HG02885 (cell line): Measurements from ENCODE around the gene GPATCH2.
"Not testable (repeated sequence)": the region's sequence is repeated elsewhere in the genome, so short reads cannot be mapped to it uniquely, and the experiment has no call there.

Source experiments
- ATAC-seq: cut with Tn5 transposase; IDR thresholded peaks from one replicate; pipeline ENCODE4 v1.9.1; 2021; ENCODE audit warnings: mild to moderate bottlenecking; ENCODE audit not compliant: unreplicated experiment, poor library complexity

The GPATCH2 gene

DNA sequence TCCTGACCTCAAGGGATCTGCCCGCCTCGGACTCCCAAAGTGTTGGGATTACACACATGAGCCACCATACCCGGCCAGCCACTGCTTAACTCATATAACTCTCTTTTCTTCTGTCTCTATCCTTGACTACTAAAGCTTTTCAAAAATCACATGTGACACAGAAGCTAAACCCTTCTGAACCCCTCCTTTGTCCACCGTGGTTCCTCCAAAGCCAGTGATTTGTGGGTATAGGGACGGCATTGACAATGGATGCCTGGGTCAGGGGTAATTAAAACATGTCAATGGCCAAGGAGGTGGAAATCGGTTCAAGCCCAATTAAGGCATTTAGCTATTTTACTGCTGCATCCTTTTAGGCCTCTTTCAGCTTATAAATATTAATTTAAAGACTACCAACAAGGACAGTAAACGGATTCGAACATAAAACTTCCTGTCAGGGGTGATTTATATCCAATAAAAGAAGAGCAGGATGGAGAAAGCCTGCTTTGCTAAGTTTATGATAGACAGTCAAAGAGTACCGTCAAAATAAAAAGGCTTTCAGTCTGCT is 242.3 kb downstream of the GPATCH2 start:
- ATAC-seq = no peak

DNA sequence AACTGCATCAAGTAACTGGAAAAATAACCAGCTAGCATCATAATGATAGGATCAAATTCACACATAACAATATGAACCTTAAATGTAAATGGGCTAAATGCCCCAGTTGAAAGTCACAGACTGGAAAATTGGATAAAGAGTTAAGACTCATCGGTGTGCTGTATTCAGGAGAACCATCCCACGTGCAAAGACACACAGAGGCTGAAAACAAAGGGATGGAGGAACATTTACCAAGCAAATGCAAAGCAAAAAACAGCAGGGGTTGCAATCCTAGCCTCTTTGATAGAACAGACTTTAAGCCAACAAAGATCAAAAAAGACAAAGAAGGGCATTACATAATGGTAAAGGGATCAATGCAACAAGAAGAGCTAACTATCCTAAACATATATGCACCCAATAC is 249.1 kb downstream of the GPATCH2 start:
- ATAC-seq = not testable (repeated sequence)

DNA sequence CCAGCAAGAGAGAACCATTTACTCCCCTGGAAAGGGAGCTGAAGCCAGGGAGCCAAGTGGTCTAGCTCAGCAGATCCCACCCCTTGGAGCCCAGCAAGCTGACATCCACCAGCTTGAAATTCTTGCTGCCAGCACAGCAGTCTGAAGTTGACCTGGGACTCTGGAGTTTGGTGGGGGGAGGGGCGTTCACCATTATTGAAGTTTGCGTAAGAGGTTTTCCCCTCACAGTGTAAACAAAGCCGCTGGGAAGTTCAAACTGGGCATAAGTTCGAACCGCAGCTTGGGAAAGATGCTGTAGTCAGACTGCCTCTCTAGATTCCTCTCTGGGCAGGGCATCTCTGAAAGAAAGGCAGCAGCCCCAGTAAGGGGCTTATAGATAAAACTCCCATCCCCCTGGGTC is 251.1 kb downstream of the GPATCH2 start:
- ATAC-seq = not testable (repeated sequence)

DNA sequence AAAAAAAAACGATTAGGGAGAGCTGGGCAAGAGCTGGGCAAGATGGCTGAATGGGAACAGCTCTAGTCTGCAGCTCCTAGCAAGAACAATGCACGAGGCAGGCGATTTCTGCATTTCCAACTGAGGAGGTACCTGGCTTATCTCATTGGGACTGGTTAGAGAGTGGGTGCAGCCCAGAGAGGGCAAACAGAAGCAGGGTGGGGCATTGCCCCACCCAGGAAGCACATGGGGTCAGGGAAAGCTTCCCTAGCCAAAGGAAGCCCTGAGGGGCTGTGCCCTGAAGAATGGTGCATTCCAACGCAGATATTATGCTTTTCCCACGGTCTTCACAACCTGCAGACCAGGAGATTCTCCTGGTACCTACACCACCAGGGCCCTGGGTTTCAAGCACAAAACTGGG is 251.6 kb downstream of the GPATCH2 start:
- no peak for ATAC-seq
